Stimulated activated CD8-positive, alpha-beta memory T cell treated with anti-CD3 and anti-CD28 coated beads, Interleukin-15, amount 100 ng/mL, for 24 hours (primary cell): ENCODE data around the gene UBE2D2.

Experiments
- DNase-seq: peaks from one replicate; pipeline ENCODE4 v3.0.0-alpha.2; 2020; ENCODE audit warnings: low read depth

The UBE2D2 gene

GRCh38 chr5:139676951-139677735 is 116.0 kb downstream of the UBE2D2 start:
- DNase-seq, result no peak
